Neuronal stem cell (in vitro differentiated cells): Measurements from ENCODE around the gene CCDC137.

ENCODE experiments used
- DNase-seq: peaks from one replicate; pipeline ENCODE4 v3.0.0-alpha.2; 2013; ENCODE audit warnings: low spot score
- H2AFZ ChIP-seq: one replicate; pipeline ENCODE4 v1.6.1; 2013; ENCODE audit warnings: mild to moderate bottlenecking, low read length, inconsistent platforms
- H2AK5ac ChIP-seq: 2 replicates; pipeline ENCODE4 v1.6.1; 2013; ENCODE audit warnings: low read depth, mild to moderate bottlenecking, inconsistent platforms, low read length, moderate library complexity, mixed read lengths
- H2BK120ac ChIP-seq: 2 replicates; pipeline ENCODE4 v1.6.1; 2013; ENCODE audit warnings: low read depth, mild to moderate bottlenecking, inconsistent platforms, low read length, moderate library complexity, mixed read lengths
- H2BK12ac ChIP-seq: one replicate; pipeline ENCODE4 v1.6.1; 2013; ENCODE audit warnings: low read length, inconsistent platforms
- H2BK15ac ChIP-seq: 2 replicates; pipeline ENCODE4 v1.6.1; 2013; ENCODE audit warnings: mild to moderate bottlenecking, low read length, inconsistent platforms, mixed read lengths
- H2BK5ac ChIP-seq: one replicate; pipeline ENCODE4 v1.6.1; 2013; ENCODE audit warnings: inconsistent platforms, mild to moderate bottlenecking, low read length, moderate library complexity
- H3K14ac ChIP-seq: one replicate; pipeline ENCODE4 v1.6.1; 2013; ENCODE audit warnings: low read length, inconsistent platforms
- H3K18ac ChIP-seq: 2 replicates; pipeline ENCODE4 v1.6.1; 2013; ENCODE audit warnings: low read length, inconsistent platforms
- H3K23ac ChIP-seq: 2 replicates; pipeline ENCODE4 v1.6.1; 2013; ENCODE audit warnings: low read depth, mild to moderate bottlenecking, mixed read lengths, low read length, inconsistent platforms; ENCODE audit not compliant: poor library complexity
- H3K27ac ChIP-seq: replicated peaks from 3 replicates; pipeline ENCODE4 v1.5.1; 2013; ENCODE audit warnings: low read length, inconsistent platforms
- H3K27me3 ChIP-seq, 3 experiments: 2 replicates each; pipeline ENCODE4 v1.6.1; 2013; ENCODE audit warnings: low read length in 3 of 3, mild to moderate bottlenecking in 2 of 3, inconsistent platforms in 1 of 3, low read depth in 1 of 3, mixed read lengths in 1 of 3, moderate library complexity in 1 of 3; ENCODE audit not compliant: control insufficient read depth in 3 of 3, insufficient read depth in 3 of 3
- H3K36me3 ChIP-seq, 2 donors: replicated peaks in 1 of 2; 2 replicates each; pipeline ENCODE4 v1.6.1; 2013; ENCODE audit warnings: low read length in 2 of 2; ENCODE audit not compliant: control insufficient read depth in 2 of 2, insufficient read depth in 2 of 2
- H3K4ac ChIP-seq: 2 replicates; pipeline ENCODE4 v1.6.1; 2013; ENCODE audit warnings: inconsistent platforms, mild to moderate bottlenecking, low read length, moderate library complexity
- H3K4me1 ChIP-seq, 2 donors: 1 replicate in 1 of 2; 2 replicates in 1 of 2; pipeline ENCODE4 v1.6.1; 2013; ENCODE audit warnings: low read length in 2 of 2, low read depth in 1 of 2; ENCODE audit not compliant: control insufficient read depth in 2 of 2, insufficient read depth in 1 of 2
- H3K4me2 ChIP-seq: one replicate; pipeline ENCODE4 v1.6.1; 2013; ENCODE audit warnings: mild to moderate bottlenecking, low read length, inconsistent platforms; ENCODE audit not compliant: insufficient read depth, poor library complexity, severe bottlenecking
- H3K4me3 ChIP-seq, 2 donors: 2 replicates each; pipeline ENCODE4 v1.5.1; 2013; ENCODE audit warnings: low read length in 2 of 2, mild to moderate bottlenecking in 2 of 2, inconsistent platforms in 1 of 2, moderate library complexity in 1 of 2
- H3K79me1 ChIP-seq: one replicate; pipeline ENCODE4 v1.6.1; 2013; ENCODE audit warnings: low read depth, mild to moderate bottlenecking, inconsistent platforms, low read length, moderate library complexity
- H3K9ac ChIP-seq: one replicate; pipeline ENCODE4 v1.6.1; 2013; ENCODE audit warnings: mild to moderate bottlenecking, low read depth, low read length, inconsistent platforms; ENCODE audit not compliant: poor library complexity
- H3K9me3 ChIP-seq, 2 donors: replicated peaks in 1 of 2; 2 replicates each; pipeline versions ENCODE3 to v1.6.1; 2013; ENCODE audit warnings: low read length in 2 of 2, mild to moderate bottlenecking in 2 of 2, inconsistent platforms in 1 of 2, low read depth in 1 of 2, mixed read lengths in 1 of 2, moderate library complexity in 1 of 2; ENCODE audit not compliant: control insufficient read depth in 2 of 2, insufficient read depth in 1 of 2
- H4K8ac ChIP-seq: one replicate; pipeline ENCODE4 v1.6.1; 2013; ENCODE audit warnings: low read depth, mild to moderate bottlenecking, inconsistent platforms, low read length, moderate library complexity
- H4K91ac ChIP-seq: one replicate; pipeline ENCODE4 v1.6.1; 2013; ENCODE audit warnings: low read length, low read depth, mild to moderate bottlenecking, inconsistent platforms; ENCODE audit not compliant: poor library complexity
- WGBS, 2 donors: extraction: QIAGEN DNeasy Blood & Tissue Kit; methylation state at CpG; one replicate each; pipeline ENCODE4 v1.1.7; 2013; ENCODE audit warnings: missing lambda C conversion rate in 2 of 2, mixed read lengths in 1 of 2; ENCODE audit not compliant: insufficient read length in 2 of 2, insufficient replicate concordance in 1 of 2; ENCODE audit errors: extremely low coverage in 2 of 2; 5-methylcytosine and 5-hydroxymethylcytosine counted together

The CCDC137 gene

DNA sequence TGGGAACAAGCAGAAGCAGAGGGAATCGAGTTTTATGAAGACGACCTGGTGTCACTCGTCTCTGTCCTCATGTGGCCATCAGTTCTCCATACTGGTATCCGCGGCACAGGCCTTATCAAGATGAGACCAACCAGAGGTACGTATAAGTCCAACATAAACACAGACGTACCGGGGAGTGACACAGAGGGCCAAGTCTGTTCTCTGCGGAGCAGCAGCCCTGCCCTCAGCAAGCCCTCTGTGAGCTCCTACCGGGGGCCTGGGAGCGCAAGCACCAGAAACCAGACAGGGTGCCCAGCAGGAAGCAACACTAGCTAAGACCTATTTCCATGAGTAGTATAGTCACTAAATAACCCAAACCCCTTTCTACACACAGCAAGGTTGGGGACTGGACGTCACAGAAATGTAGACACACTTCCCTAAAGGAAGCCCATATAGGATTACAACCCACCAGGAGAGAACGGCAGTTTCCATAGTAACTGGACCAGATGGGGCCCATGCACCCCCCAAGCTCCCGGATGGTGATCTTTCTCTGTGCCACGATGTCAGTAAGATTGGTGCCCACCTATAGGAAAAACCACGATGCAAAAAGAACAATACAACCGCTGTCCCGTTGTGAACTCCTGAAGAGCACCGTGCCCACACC, 16.1 kb downstream of the CCDC137 start:
- Histone ChIP-seq H3K14ac (no peak overlapping the region), H3K9me3 (peaks cover 0 to 2% of the 10 kb centered on the region in 2 donors), H3K9ac (peak overlapping the region; percentile 99), H3K4me1 (peaks cover 9 to 14% of the 10 kb centered on the region in 2 donors), H3K27me3 (no peaks in the 10 kb centered on the region), H2BK120ac (no peak overlapping the region), H3K4ac (no peak overlapping the region), H2BK15ac (no peak overlapping the region), H2BK12ac (no peak overlapping the region), H3K4me2 (peak overlapping the region; percentile 72), H2AK5ac (peak overlapping the region; percentile 5), H3K79me1 (peaks cover 26% of the 10 kb centered on the region), H3K27ac (no peak overlapping the region), H4K91ac (no peak overlapping the region), H3K4me3 (peak overlapping the region; percentile 84 to 97), H3K36me3 (peaks cover 17 to 52% of the 10 kb centered on the region in 2 donors), H4K8ac (no peak overlapping the region), H3K23ac (peak overlapping the region; percentile 94), H2BK5ac (peak overlapping the region; percentile 85), H3K18ac (no peak overlapping the region), H2AFZ (peak overlapping the region; percentile 89)
- WGBS, 2 donors, result no CpG with 5 or more reads among the region's 19 CpGs
- no peak for DNase-seq

DNA sequence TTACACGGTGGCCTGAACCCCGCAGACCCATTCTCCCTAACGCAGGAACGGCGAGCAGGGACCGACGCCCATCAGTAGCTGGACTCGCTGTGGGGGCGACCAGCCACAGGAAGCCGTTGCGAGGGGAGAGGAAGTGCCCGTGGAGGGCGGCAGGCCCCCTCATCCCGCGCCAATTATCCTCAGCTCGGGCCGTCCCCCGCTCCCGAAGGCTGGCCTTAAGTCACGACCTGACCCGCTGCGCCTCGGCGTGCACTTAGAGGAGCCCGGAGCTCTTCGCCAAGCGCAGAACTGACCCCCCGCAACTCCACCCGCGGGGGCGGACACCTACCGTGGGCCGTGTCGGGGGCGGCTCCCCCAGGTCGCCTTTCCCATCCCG, 16.7 kb downstream of the CCDC137 start:
- peak overlapping the region; percentile 73 for H3K14ac ChIP-seq
- peak overlapping the region; percentile 82 for H2BK15ac ChIP-seq
- H2BK5ac ChIP-seq, result peak overlapping the region; percentile 85
- peaks cover 9 to 14% of the 10 kb centered on the region in 2 donors for H3K4me1 ChIP-seq
- peak overlapping the region; percentile 72 for H3K4me2 ChIP-seq
- H3K9ac ChIP-seq, result peak overlapping the region; percentile 99
- peak overlapping the region; percentile 8 for H4K8ac ChIP-seq
- no peak overlapping the region for H3K27ac ChIP-seq
- no peak overlapping the region for H4K91ac ChIP-seq
- peaks cover 20 to 57% of the 10 kb centered on the region in 2 donors for H3K36me3 ChIP-seq
- H3K27me3 ChIP-seq, result no peaks in the 10 kb centered on the region
- peak overlapping the region; percentile 94 for H3K23ac ChIP-seq
- peaks cover 0 to 2% of the 10 kb centered on the region in 2 donors for H3K9me3 ChIP-seq
- H3K4ac ChIP-seq, result no peak overlapping the region
- DNase-seq, result no peak
- no CpG with 5 or more reads among the region's 37 CpGs for WGBS, 2 donors
- H2BK12ac ChIP-seq, result peak overlapping the region; percentile 85
- H2BK120ac ChIP-seq, result peak overlapping the region; percentile 48
- H2AFZ ChIP-seq, result peak overlapping the region; percentile 89
- peaks cover 28% of the 10 kb centered on the region for H3K79me1 ChIP-seq
- peak overlapping the region; percentile 98 for H3K18ac ChIP-seq
- peak overlapping the region; percentile 84 to 97 for H3K4me3 ChIP-seq
- H2AK5ac ChIP-seq, result peak overlapping the region; percentile 5

- Histone ChIP-seq H3K4ac (no peak within 1 kb of the TSS), H3K23ac (peak within 1 kb of the TSS; percentile 94), H4K91ac (no peak within 1 kb of the TSS), H2BK12ac (peak within 1 kb of the TSS; percentile 85), H3K14ac (peak within 1 kb of the TSS; percentile 73), H4K8ac (peak within 1 kb of the TSS; percentile 8), H3K4me3 (peak within 1 kb of the TSS; percentile 84 to 97), H3K27ac (no peak within 1 kb of the TSS), H3K4me1 (peaks cover 9 to 14% of the 10 kb centered on the region in 2 donors), H3K27me3 (no peaks in the 10 kb centered on the region), H2AFZ (peak within 1 kb of the TSS; percentile 89), H3K9ac (peak within 1 kb of the TSS; percentile 99), H2AK5ac (peak within 1 kb of the TSS; percentile 91), H3K9me3 (peaks cover 0 to 2% of the 10 kb centered on the region in 2 donors), H3K36me3 (peaks cover 26 to 64% of the 10 kb centered on the region in 2 donors), H3K18ac (peak within 1 kb of the TSS; percentile 98), H3K79me1 (peaks cover 30% of the 10 kb centered on the region), H2BK120ac (peak within 1 kb of the TSS; percentile 48), H2BK5ac (peak within 1 kb of the TSS; percentile 85), H3K4me2 (peak within 1 kb of the TSS; percentile 79), H2BK15ac (peak within 1 kb of the TSS; percentile 82)
- WGBS, 2 donors, result no CpG with 5 or more reads among the region's 112 CpGs
- DNase-seq, result peak; percentile 99
These were observed 17.3 kb downstream of the CCDC137 start, which contains the start of the genes ARL16 and HGS for GRCh38 chr17:81683584-81684441. Gene ARL16 (minus strand): TSS chr17:81683797. CDS start chr17:81683753, 44 bp downstream. Gene HGS (plus strand): TSS chr17:81684011. CDS start chr17:81684067, 56 bp downstream.
